ENCODE results near the gene PSMF1.

DNA sequence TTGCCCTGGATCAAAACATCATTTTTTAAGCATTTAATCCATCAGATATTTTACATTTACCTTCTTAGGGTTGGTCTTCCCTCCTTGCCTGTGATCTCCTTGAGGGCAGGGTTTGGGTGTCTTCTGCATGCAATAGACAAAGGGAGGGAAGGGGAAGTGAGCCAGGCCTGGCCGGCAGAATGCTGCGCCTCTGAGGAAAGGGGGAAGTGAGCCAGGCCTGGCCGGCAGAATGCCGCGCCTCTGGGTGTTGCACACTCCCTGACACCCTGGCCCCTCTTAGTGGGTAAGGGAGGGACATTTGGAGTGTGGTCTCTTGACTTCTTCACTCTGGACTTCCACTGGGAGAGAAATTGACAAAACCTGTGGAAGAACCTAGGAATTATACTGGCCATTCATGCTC, 12.4 kb downstream of the PSMF1 start:
- TF ChIP-seq, protein P1, sequence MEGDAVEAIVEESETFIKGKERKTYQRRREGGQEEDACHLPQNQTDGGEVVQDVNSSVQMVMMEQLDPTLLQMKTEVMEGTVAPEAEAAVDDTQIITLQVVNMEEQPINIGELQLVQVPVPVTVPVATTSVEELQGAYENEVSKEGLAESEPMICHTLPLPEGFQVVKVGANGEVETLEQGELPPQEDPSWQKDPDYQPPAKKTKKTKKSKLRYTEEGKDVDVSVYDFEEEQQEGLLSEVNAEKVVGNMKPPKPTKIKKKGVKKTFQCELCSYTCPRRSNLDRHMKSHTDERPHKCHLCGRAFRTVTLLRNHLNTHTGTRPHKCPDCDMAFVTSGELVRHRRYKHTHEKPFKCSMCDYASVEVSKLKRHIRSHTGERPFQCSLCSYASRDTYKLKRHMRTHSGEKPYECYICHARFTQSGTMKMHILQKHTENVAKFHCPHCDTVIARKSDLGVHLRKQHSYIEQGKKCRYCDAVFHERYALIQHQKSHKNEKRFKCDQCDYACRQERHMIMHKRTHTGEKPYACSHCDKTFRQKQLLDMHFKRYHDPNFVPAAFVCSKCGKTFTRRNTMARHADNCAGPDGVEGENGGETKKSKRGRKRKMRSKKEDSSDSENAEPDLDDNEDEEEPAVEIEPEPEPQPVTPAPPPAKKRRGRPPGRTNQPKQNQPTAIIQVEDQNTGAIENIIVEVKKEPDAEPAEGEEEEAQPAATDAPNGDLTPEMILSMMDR (IDR thresholded peaks at IDR 0.05): no peak
- TF ChIP-seq POLR2A (IDR thresholded peaks at IDR 0.05): no peak

Measured in Peyer's patch (tissue), 4 donors.